PC-9 (cell line): ENCODE measurements around the gene FAM151A. TPM values are rescaled to one million over a fixed set of nuclear protein-coding genes. Genes with fewer than 3 reads are reported as not detected.

Experiments
- BruUV-seq: library from RNA; stranded (reverse); fragments of 400-500 nt; replicated peaks from 2 replicates; lab custom pipeline; 2021; lab: Mats Ljungman, UMichigan
- CTCF ChIA-PET: fragments of 300-600 bp; sonication (Branson Sonifier 250); formaldehyde crosslinking; loops from one replicate; lab custom pipeline; 2022; ENCODE audit warnings: antibody characterized with exemption; lab: Charles Lee
- POLR2A ChIA-PET: fragments of 300-600 bp; sonication (Branson Sonifier 250); formaldehyde crosslinking; loops from one replicate; lab custom pipeline; 2022; ENCODE audit warnings: antibody characterized with exemption; ENCODE audit not compliant: unreplicated experiment; lab: Charles Lee
- DNase-seq, 2 experiments: peaks; one replicate each; pipeline versions ENCODE4 v3.0.0 to v3.0.0-alpha.2; 2015 to 2022; ENCODE audit warnings: mixed read lengths in 1 of 2
- H2AFZ ChIP-seq: fragments of 200-600 bp; sonication (generic); 2 replicates; pipeline ENCODE4 v1.8.1; 2017; ENCODE audit warnings: antibody characterized with exemption
- H3F3A ChIP-seq: fragments of 200-600 bp; sonication (generic); 2 replicates; pipeline ENCODE4 v1.8.1; 2017; ENCODE audit warnings: antibody characterized with exemption, mild to moderate bottlenecking, low read depth; ENCODE audit not compliant: insufficient read depth
- H3K27ac ChIP-seq: fragments of 200-600 bp; sonication (generic); 2 replicates; pipeline ENCODE4 v1.6.1; 2016; ENCODE audit warnings: mixed run types
- H3K27me3 ChIP-seq: fragments of 200-600 bp; sonication (generic); 2 replicates; pipeline ENCODE4 v1.6.1; 2016; ENCODE audit warnings: low read depth, mixed run types; ENCODE audit not compliant: insufficient read depth
- H3K36me3 ChIP-seq: fragments of 200-600 bp; sonication (generic); 2 replicates; pipeline ENCODE4 v1.6.1; 2016; ENCODE audit warnings: low read depth, mixed run types
- H3K4me1 ChIP-seq: fragments of 200-600 bp; sonication (generic); replicated peaks from 2 replicates; pipeline ENCODE4 v1.6.1; 2016; ENCODE audit warnings: mixed run types; ENCODE audit not compliant: insufficient read depth
- H3K4me2 ChIP-seq: fragments of 200-600 bp; sonication (generic); 2 replicates; pipeline ENCODE4 v1.6.1; 2017; ENCODE audit warnings: mixed run types
- H3K4me3 ChIP-seq: fragments of 200-600 bp; sonication (generic); 2 replicates; pipeline ENCODE4 v1.6.1; 2016; ENCODE audit warnings: mixed run types
- H3K79me2 ChIP-seq: fragments of 200-600 bp; sonication (generic); 2 replicates; pipeline ENCODE4 v1.6.1; 2017; ENCODE audit warnings: low read depth, mixed run types
- H3K9me2 ChIP-seq: fragments of 200-600 bp; sonication (generic); 2 replicates; pipeline ENCODE4 v1.8.1; 2017; ENCODE audit warnings: mild to moderate bottlenecking; ENCODE audit not compliant: insufficient read depth
- H3K9me3 ChIP-seq: fragments of 200-600 bp; sonication (generic); 2 replicates; pipeline ENCODE4 v1.8.1; 2016; ENCODE audit warnings: low read depth; ENCODE audit not compliant: insufficient read depth
- H4K20me1 ChIP-seq: fragments of 200-600 bp; sonication (generic); 2 replicates; pipeline ENCODE4 v1.8.1; 2017; ENCODE audit not compliant: insufficient read depth
- EZH2 ChIP-seq: fragments of 200-600 bp; sonication (generic); IDR thresholded peaks from 2 replicates; pipeline ENCODE4 v1.8.0; 2017; ENCODE audit warnings: antibody characterized with exemption, low read depth
- intact Hi-C: fragments of 100-400 bp; cut with micrococcal nuclease; formaldehyde crosslinking; loops from one replicate; pipeline ENCODE4 v1.10.0; 2022; ENCODE audit not compliant: unreplicated experiment
- total RNA-seq: library from RNA; stranded (reverse); gene quantifications from 2 replicates; pipeline ENCODE4 v1.2.3, GENCODE V29; 2021
- TF ChIP-seq, protein P1 (sequence below): fragments of 200-600 bp; sonication (generic); conservative IDR thresholded peaks from 2 replicates; pipeline ENCODE4 v1.6.1; 2017; ENCODE audit warnings: mixed run types, antibody characterized with exemption, mild to moderate bottlenecking, moderate library complexity

Gene FAM151A
- total RNA-seq, 1 experiment from 2014 or later = not detected

DNA sequence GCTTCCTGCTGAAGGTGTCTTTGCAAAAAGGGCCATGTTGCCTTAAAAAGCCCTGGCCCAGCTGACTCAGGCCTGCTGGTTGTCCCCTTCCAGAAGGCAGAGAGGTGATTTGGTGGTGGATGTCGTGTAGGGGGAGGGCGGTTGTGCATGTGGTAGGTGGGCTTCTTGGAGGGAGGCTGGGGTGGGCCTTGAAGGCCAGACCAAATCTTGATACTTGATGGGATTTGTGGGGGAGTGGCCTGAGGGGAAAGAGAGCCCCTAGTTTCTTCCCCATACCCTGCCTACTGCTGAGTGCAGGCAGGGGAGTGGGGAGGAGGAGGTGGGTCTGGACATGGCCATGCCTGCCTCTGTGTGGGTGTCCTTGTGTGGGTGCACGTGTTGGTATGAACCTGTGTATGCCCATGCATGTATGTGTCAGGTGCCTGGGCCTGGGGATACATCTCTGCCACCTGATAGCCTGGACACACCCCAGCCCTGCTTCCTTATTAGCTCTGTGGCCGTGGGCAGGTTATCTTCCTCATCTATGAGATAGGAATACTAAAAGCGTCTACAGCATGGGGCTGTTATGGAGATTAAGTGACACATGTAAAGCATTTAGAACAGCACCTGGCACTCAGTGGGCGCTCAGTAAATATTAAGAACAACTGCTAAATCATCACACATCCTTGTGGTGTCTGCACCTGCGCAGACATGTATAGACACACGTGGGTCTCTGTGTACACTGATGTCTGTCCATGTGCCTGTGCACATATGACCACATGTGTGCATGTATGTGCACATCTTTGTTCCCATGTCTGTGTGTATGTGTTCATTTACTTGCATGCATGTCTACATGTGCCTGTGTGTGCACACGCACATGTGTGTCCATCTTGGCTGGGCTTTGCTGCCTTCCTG is 17.0 kb downstream of the FAM151A start:
- no peaks in the 10 kb centered on the region for H3K9me3 ChIP-seq
- ChIA-PET POLR2A (no interaction called here), CTCF (interaction anchor here (0.6 kb wide), 1 partner anchor 107 kb away, joined by 3 read pairs; no protein-coding TSS in a partner anchor)
- H3K4me2 ChIP-seq = no peak overlapping the region
- TF ChIP-seq, protein P1, sequence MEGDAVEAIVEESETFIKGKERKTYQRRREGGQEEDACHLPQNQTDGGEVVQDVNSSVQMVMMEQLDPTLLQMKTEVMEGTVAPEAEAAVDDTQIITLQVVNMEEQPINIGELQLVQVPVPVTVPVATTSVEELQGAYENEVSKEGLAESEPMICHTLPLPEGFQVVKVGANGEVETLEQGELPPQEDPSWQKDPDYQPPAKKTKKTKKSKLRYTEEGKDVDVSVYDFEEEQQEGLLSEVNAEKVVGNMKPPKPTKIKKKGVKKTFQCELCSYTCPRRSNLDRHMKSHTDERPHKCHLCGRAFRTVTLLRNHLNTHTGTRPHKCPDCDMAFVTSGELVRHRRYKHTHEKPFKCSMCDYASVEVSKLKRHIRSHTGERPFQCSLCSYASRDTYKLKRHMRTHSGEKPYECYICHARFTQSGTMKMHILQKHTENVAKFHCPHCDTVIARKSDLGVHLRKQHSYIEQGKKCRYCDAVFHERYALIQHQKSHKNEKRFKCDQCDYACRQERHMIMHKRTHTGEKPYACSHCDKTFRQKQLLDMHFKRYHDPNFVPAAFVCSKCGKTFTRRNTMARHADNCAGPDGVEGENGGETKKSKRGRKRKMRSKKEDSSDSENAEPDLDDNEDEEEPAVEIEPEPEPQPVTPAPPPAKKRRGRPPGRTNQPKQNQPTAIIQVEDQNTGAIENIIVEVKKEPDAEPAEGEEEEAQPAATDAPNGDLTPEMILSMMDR = no peak
- no peak for TF ChIP-seq EZH2
- no peak overlapping the region for H2AFZ ChIP-seq
- no peaks in the 10 kb centered on the region for H4K20me1 ChIP-seq
- H3F3A ChIP-seq = no peaks in the 10 kb centered on the region
- DNase-seq = no peak
- no peaks in the 10 kb centered on the region for H3K4me1 ChIP-seq
- intact Hi-C loops = no loop called here
- H3K27me3 ChIP-seq = no peaks in the 10 kb centered on the region
- no peaks in the 10 kb centered on the region for H3K36me3 ChIP-seq
- H3K27ac ChIP-seq = no peak overlapping the region
- H3K9me2 ChIP-seq = no peaks in the 10 kb centered on the region
- no peaks in the 10 kb centered on the region for H3K79me2 ChIP-seq
- BruUV-seq = no TSS peak
- no peak overlapping the region for H3K4me3 ChIP-seq

DNA sequence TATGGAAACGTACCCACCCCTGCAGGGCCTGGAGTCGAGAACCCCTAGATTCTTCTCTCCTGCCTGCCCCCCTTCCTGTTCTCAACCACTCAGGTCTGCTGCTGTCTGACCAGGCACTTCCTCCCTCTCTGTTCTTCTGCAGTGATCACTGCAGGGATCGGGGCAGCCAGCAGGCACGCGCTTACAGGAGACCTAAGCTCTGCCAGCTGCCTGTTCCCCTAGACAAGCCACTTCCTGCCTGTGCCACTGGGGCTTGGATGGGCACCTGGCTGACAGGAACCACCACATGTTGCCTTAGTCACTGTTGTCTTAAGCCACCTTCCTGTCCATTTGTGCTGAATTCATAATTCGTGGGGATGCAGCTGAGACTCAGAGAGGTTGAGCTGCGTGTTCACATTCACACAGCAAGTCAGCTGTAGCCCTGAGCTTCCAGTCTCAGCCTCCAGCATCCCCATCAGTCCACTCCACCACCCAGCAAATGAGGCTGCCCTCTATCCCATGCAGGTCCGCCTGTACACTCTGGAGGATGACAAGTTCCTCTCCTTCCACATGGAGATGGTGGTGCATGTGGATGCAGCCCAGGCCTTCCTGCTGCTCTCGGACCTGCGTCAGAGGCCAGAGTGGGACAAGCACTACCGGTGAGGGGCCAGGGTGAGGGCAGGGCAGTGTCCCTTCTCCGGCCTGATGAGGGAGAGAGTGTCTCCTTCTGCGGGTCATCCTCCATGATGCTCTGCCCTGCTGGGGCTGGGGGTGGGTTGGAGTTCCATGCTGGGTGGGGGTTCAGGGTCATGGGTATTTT is 18.6 kb downstream of the FAM151A start:
- no peak for TF ChIP-seq EZH2
- TF ChIP-seq, protein P1 = no peak
- H3F3A ChIP-seq = no peaks in the 10 kb centered on the region
- H3K27me3 ChIP-seq = no peaks in the 10 kb centered on the region
- H4K20me1 ChIP-seq = no peaks in the 10 kb centered on the region
- intact Hi-C loops = no loop called here
- POLR2A ChIA-PET = no interaction called here
- no TSS peak for BruUV-seq
- no peaks in the 10 kb centered on the region for H3K4me1 ChIP-seq
- H3K4me3 ChIP-seq = no peak overlapping the region
- H3K9me2 ChIP-seq = no peaks in the 10 kb centered on the region
- H3K79me2 ChIP-seq = no peaks in the 10 kb centered on the region
- no peaks in the 10 kb centered on the region for H3K9me3 ChIP-seq
- no peak overlapping the region for H3K27ac ChIP-seq
- no peak for DNase-seq
- no peak overlapping the region for H3K4me2 ChIP-seq
- no peak overlapping the region for H2AFZ ChIP-seq
- H3K36me3 ChIP-seq = no peaks in the 10 kb centered on the region
- CTCF ChIA-PET = no interaction called here

DNA sequence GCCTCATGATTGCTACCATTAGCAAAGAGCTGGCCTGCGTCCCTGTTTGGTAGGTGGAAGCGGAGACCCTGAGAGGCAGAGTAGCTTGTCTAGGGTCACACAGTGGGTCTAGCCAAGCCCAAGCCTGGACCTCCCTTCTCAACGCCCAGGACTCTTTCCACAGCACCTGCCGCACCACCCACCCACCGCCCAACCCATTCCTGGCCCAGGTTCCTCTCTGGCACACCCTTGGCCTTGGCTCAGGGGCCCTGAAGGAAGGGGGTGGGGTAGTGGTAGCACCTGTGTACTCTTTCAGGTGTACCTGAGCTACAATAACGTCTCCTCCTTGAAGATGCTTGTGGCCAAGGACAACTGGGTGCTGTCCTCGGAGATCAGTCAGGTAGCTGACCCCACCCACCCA is 19.3 kb downstream of the FAM151A start:
- no TSS peak for BruUV-seq

More for the DNA sequence above, 19.3 kb downstream of the FAM151A start:
- TF ChIP-seq, protein P1 = no peak
- TF ChIP-seq EZH2 = no peak
- no peak overlapping the region for H3K4me2 ChIP-seq
- H3K79me2 ChIP-seq = no peaks in the 10 kb centered on the region
- no peaks in the 10 kb centered on the region for H3K36me3 ChIP-seq
- DNase-seq = peak in 1 of 2 experiments; percentile 12
- H4K20me1 ChIP-seq = no peaks in the 10 kb centered on the region
- H3K27ac ChIP-seq = no peak overlapping the region
- ChIA-PET CTCF (interaction anchor here (0.5 kb wide), 1 partner anchor 115 kb away, joined by 3 read pairs; no protein-coding TSS in a partner anchor), POLR2A (no interaction called here)
- H3F3A ChIP-seq = no peaks in the 10 kb centered on the region
- no peaks in the 10 kb centered on the region for H3K4me1 ChIP-seq
- no peaks in the 10 kb centered on the region for H3K9me2 ChIP-seq
- H2AFZ ChIP-seq = no peak overlapping the region
- H3K4me3 ChIP-seq = no peak overlapping the region
- H3K27me3 ChIP-seq = no peaks in the 10 kb centered on the region
- intact Hi-C loops = no loop called here
- H3K9me3 ChIP-seq = no peaks in the 10 kb centered on the region
